ENCODE results near the gene IL27RA.

GRCh38 chr19:14066134-14066533, 34.6 kb downstream of the IL27RA start:
- no peak for TF ChIP-seq POLR2AphosphoS5 (IDR thresholded peaks at IDR 0.05; ENCODE audit: low read depth, low read length)
- no peak for TF ChIP-seq SIN3A (IDR thresholded peaks at IDR 0.05; ENCODE audit: borderline replicate concordance, insufficient read depth, low read length)
- TF ChIP-seq, protein P1, sequence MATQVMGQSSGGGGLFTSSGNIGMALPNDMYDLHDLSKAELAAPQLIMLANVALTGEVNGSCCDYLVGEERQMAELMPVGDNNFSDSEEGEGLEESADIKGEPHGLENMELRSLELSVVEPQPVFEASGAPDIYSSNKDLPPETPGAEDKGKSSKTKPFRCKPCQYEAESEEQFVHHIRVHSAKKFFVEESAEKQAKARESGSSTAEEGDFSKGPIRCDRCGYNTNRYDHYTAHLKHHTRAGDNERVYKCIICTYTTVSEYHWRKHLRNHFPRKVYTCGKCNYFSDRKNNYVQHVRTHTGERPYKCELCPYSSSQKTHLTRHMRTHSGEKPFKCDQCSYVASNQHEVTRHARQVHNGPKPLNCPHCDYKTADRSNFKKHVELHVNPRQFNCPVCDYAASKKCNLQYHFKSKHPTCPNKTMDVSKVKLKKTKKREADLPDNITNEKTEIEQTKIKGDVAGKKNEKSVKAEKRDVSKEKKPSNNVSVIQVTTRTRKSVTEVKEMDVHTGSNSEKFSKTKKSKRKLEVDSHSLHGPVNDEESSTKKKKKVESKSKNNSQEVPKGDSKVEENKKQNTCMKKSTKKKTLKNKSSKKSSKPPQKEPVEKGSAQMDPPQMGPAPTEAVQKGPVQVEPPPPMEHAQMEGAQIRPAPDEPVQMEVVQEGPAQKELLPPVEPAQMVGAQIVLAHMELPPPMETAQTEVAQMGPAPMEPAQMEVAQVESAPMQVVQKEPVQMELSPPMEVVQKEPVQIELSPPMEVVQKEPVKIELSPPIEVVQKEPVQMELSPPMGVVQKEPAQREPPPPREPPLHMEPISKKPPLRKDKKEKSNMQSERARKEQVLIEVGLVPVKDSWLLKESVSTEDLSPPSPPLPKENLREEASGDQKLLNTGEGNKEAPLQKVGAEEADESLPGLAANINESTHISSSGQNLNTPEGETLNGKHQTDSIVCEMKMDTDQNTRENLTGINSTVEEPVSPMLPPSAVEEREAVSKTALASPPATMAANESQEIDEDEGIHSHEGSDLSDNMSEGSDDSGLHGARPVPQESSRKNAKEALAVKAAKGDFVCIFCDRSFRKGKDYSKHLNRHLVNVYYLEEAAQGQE (IDR thresholded peaks at IDR 0.05; ENCODE audit: insufficient read depth in 1 of 2, low read depth in 2 of 2, low read length in 2 of 2) = no peak
- no peak for TF ChIP-seq FOXP2 (optimal IDR thresholded peaks at IDR 0.05; ENCODE audit: borderline replicate concordance, extremely low read depth, extremely low read length, insufficient read depth)
- no peak for TF ChIP-seq TAF1 (IDR thresholded peaks at IDR 0.05; ENCODE audit: borderline replicate concordance, insufficient read depth, low read length)

All from PFSK-1 (cell line).